Activated CD8-positive, alpha-beta T cell treated with anti-CD3 and anti-CD28 coated beads for 36 hours (primary cell): ENCODE results near the gene TMEM147. TPM values are rescaled to one million over a fixed set of nuclear protein-coding genes. Genes with fewer than 3 reads are reported as not detected.

Experiments used
- ATAC-seq: fragments of 200-7000 bp; cut with Tn5 transposase; one replicate; pipeline ENCODE4 v1.10.0; 2021; ENCODE audit warnings: mild to moderate bottlenecking, moderate library complexity
- CTCF ChIA-PET: fragments of 350-600 bp; sonication (Branson Sonifier 250); formaldehyde crosslinking; loops from one replicate; lab custom pipeline; 2021; ENCODE audit warnings: antibody characterized with exemption; lab: Charles Lee
- POLR2A ChIA-PET: fragments of 350-600 bp; sonication (Branson Sonifier 250); formaldehyde crosslinking; loops from one replicate; lab custom pipeline; 2021; ENCODE audit warnings: antibody characterized with exemption; lab: Charles Lee
- DNase-seq: peaks from one replicate; pipeline ENCODE4 v3.0.0-alpha.2; 2020
- H3K27ac Mint-ChIP-seq: one replicate; pipeline ENCODE4 v1.8.0; 2021; ENCODE audit warnings: mild to moderate bottlenecking, mixed read lengths
- H3K27me3 Mint-ChIP-seq: one replicate; pipeline ENCODE4 v1.8.0; 2021; ENCODE audit warnings: mixed read lengths
- H3K36me3 Mint-ChIP-seq: one replicate; pipeline ENCODE4 v1.8.0; 2021; ENCODE audit warnings: low read depth, mixed read lengths
- H3K4me1 Mint-ChIP-seq: one replicate; pipeline ENCODE4 v1.8.0; 2021; ENCODE audit warnings: low read depth, mixed read lengths
- H3K4me3 Mint-ChIP-seq: one replicate; pipeline ENCODE4 v1.8.0; 2021; ENCODE audit warnings: mild to moderate bottlenecking, moderate library complexity, mixed read lengths
- H3K9me3 Mint-ChIP-seq: one replicate; pipeline ENCODE4 v1.8.0; 2021; ENCODE audit warnings: mixed read lengths
- CTCF ChIP-seq: fragments of 200-600 bp; IDR thresholded peaks from one replicate; pipeline ENCODE4 v1.8.0; 2022; ENCODE audit warnings: antibody characterized with exemption, mild to moderate bottlenecking
- intact Hi-C: fragments of 100-400 bp; cut with micrococcal nuclease; formaldehyde crosslinking; loops from one replicate; pipeline ENCODE4 v1.10.0; 2022
- total RNA-seq, 2 experiments: library from RNA; stranded (reverse); gene quantifications; one replicate each; pipeline ENCODE4 v1.2.3, GENCODE V29; 2021

TMEM147 gene
- total RNA-seq, 2 experiments from 2014 or later, result 81.7 to 86.6 TPM

GRCh38 chr19:35517342-35517741 is 28.1 kb upstream of the TMEM147 start:
- no peak overlapping the region for H3K27ac Mint-ChIP-seq
- POLR2A ChIA-PET, result no interaction called here
- DNase-seq (no peak), ATAC-seq (no peak)
- H3K36me3 Mint-ChIP-seq, result no peaks in the 10 kb centered on the region
- no peaks in the 10 kb centered on the region for H3K9me3 Mint-ChIP-seq
- peaks cover 9% of the 10 kb centered on the region for H3K27me3 Mint-ChIP-seq
- CTCF ChIA-PET, result no interaction called here
- no peak overlapping the region for H3K4me3 Mint-ChIP-seq
- TF ChIP-seq CTCF, result no peak
- intact Hi-C loops, result no loop called here
- H3K4me1 Mint-ChIP-seq, result no peaks in the 10 kb centered on the region

GRCh38 chr19:35518313-35518712 is 27.1 kb upstream of the TMEM147 start:
- Mint-ChIP-seq H3K4me3 (no peak overlapping the region), H3K9me3 (no peaks in the 10 kb centered on the region), H3K36me3 (no peaks in the 10 kb centered on the region), H3K4me1 (no peaks in the 10 kb centered on the region), H3K27me3 (peaks cover 5% of the 10 kb centered on the region), H3K27ac (no peak overlapping the region)
- ChIA-PET POLR2A (no interaction called here), CTCF (interaction anchor here (2.3 kb wide), 1 partner anchor 8 kb away, joined by 10 read pairs; no protein-coding TSS in a partner anchor)
- ATAC-seq, result no peak
- no peak for TF ChIP-seq CTCF
- intact Hi-C loops, result no loop called here
- DNase-seq, result no peak

GRCh38 chr19:35519291-35519690 is 26.1 kb upstream of the TMEM147 start:
- Mint-ChIP-seq H3K27me3 (peaks cover 3% of the 10 kb centered on the region), H3K27ac (no peak overlapping the region), H3K9me3 (no peaks in the 10 kb centered on the region), H3K36me3 (no peaks in the 10 kb centered on the region), H3K4me3 (no peak overlapping the region), H3K4me1 (no peaks in the 10 kb centered on the region)
- no peak for DNase-seq
- no peak for TF ChIP-seq CTCF
- CTCF ChIA-PET, result interaction anchor here (1.2 to 2.3 kb wide), 2 partner anchors 9 to 161 kb away, joined by 3 to 10 read pairs; partner anchors contain the start of gene FFAR3
- POLR2A ChIA-PET, result interaction anchor here (0.6 kb wide), 1 partner anchor 402 kb away, joined by 4 read pairs; no protein-coding TSS in a partner anchor
- intact Hi-C loops, result no loop called here
- no peak for ATAC-seq

- Mint-ChIP-seq H3K4me3 (no peak overlapping the region), H3K27me3 (peaks cover 2% of the 10 kb centered on the region), H3K4me1 (no peaks in the 10 kb centered on the region), H3K27ac (no peak overlapping the region), H3K9me3 (no peaks in the 10 kb centered on the region), H3K36me3 (no peaks in the 10 kb centered on the region)
- ATAC-seq (no peak), DNase-seq (no peak)
- POLR2A ChIA-PET, result interaction anchor here (0.7 kb wide), 1 partner anchor 11 kb away, joined by 3 read pairs; no protein-coding TSS in a partner anchor
- intact Hi-C loops, result no loop called here
- CTCF ChIA-PET, result interaction anchor here (0.6 to 1.4 kb wide), 4 partner anchors 11 to 171 kb away, joined by 3 to 7 read pairs (median 4); no protein-coding TSS in a partner anchor
- no peak for TF ChIP-seq CTCF
Observed at GRCh38 chr19:35521124-35521743, 24.2 kb upstream of the TMEM147 start.

- Mint-ChIP-seq H3K27me3 (peaks cover 9% of the 10 kb centered on the region), H3K36me3 (no peaks in the 10 kb centered on the region), H3K4me3 (no peak overlapping the region), H3K9me3 (no peaks in the 10 kb centered on the region), H3K27ac (no peak overlapping the region), H3K4me1 (no peaks in the 10 kb centered on the region)
- no peak for ATAC-seq
- intact Hi-C loops, result no loop called here
- CTCF ChIA-PET, result no interaction called here
- DNase-seq, result no peak
- no peak for TF ChIP-seq CTCF
- POLR2A ChIA-PET, result no interaction called here
Observed at GRCh38 chr19:35522745-35523327, 22.6 kb upstream of the TMEM147 start.
